Measurements from ENCODE around the gene ARHGAP6.

GRCh38 chrX:11626351-11626750 is 39.4 kb downstream of the ARHGAP6 start:
- no peak for TF ChIP-seq YY1 (IDR thresholded peaks at IDR 0.05; ENCODE audit: insufficient read depth, insufficient read length)
- TF ChIP-seq ZNF274 (IDR thresholded peaks at IDR 0.05; ENCODE audit: low read depth, low read length): no peak
- TF ChIP-seq SUZ12 (IDR thresholded peaks at IDR 0.05; ENCODE audit: extremely low read depth, insufficient read depth, insufficient read length): no peak
